Calu3 (cell line): Measurements from ENCODE around the gene PSMB5. TPM values are rescaled to one million over a fixed set of nuclear protein-coding genes. Genes with fewer than 3 reads are reported as not detected.

Experiments
- BruUV-seq: library from RNA; stranded (reverse); fragments of 400-500 nt; replicated peaks from 2 replicates; lab custom pipeline; 2021; lab: Mats Ljungman, UMichigan
- CTCF ChIA-PET: fragments of 300-600 bp; sonication (Branson Sonifier 250); formaldehyde crosslinking; loops from one replicate; lab custom pipeline; 2022; ENCODE audit warnings: antibody characterized with exemption; lab: Charles Lee
- DNase-seq: peaks from one replicate; pipeline ENCODE4 v3.0.0; 2022
- H3K27ac Mint-ChIP-seq: one replicate; pipeline ENCODE4 v1.8.0; 2022; ENCODE audit warnings: mixed read lengths; ENCODE audit not compliant: unreplicated experiment
- H3K27me3 Mint-ChIP-seq: one replicate; pipeline ENCODE4 v1.8.0; 2022; ENCODE audit warnings: mixed read lengths; ENCODE audit not compliant: unreplicated experiment
- H3K36me3 Mint-ChIP-seq: one replicate; pipeline ENCODE4 v1.8.0; 2022; ENCODE audit warnings: mild to moderate bottlenecking, moderate library complexity, mixed read lengths; ENCODE audit not compliant: insufficient read depth, unreplicated experiment
- H3K4me1 Mint-ChIP-seq: one replicate; pipeline ENCODE4 v1.8.0; 2022; ENCODE audit warnings: mild to moderate bottlenecking, low read depth, mixed read lengths; ENCODE audit not compliant: unreplicated experiment
- H3K4me3 Mint-ChIP-seq: one replicate; pipeline ENCODE4 v1.8.0; 2022; ENCODE audit warnings: mild to moderate bottlenecking, low read depth, moderate library complexity, mixed read lengths; ENCODE audit not compliant: unreplicated experiment
- H3K9me3 Mint-ChIP-seq: one replicate; pipeline ENCODE4 v1.8.0; 2022; ENCODE audit warnings: low read depth, mixed read lengths; ENCODE audit not compliant: unreplicated experiment
- intact Hi-C: fragments of 100-400 bp; cut with micrococcal nuclease; formaldehyde crosslinking; loops from one replicate; pipeline ENCODE4 v1.10.0; 2022; ENCODE audit not compliant: unreplicated experiment
- total RNA-seq: library from RNA; stranded (reverse); gene quantifications from 2 replicates; pipeline ENCODE4 v1.2.3, GENCODE V29; 2022
- TF ChIP-seq, protein P1 (sequence below): fragments of 200-600 bp; IDR thresholded peaks from one replicate; pipeline ENCODE4 v1.8.0; 2022; ENCODE audit warnings: antibody characterized with exemption; ENCODE audit not compliant: unreplicated experiment

The PSMB5 gene
- total RNA-seq, 1 experiment from 2014 or later, result 121 TPM

DNA sequence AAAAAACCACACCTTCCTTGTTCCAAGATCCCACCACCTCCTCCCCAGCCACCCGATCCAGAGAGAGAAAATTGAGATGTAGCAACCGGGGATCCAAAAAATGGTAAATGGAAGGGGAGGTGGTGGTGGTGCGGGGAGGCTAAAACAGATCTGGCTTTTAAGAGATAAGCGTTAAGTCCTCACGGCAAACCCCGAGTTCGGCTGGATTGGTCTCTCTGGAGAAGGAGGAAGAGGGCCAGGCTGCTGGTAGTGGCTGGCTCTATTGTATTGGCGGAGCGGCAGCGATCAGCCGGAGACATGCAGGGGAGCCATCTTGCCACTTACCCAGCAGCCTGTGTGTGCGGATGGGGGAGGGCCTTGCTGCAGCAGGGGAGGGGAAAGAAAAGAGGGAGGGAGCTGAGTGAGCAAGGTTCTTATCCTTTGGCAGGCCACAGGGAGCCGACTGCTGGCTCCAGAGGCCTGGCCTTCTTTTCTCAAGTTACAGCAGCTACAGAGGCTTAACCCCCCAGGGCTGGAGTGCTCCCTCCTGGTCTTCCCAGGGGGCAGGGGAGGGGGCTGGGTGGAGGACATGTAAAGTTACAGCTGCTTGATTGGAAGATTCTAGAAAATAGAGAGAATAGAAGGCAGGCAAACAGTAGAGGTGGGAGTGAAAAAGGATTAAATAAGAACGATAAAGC lies 36.7 kb upstream of the PSMB5 start:
- BruUV-seq, result no TSS peak
- Mint-ChIP-seq H3K4me3 (peak overlapping the region; percentile 81), H3K27ac (peak overlapping the region; percentile 75), H3K9me3 (no peaks in the 10 kb centered on the region), H3K4me1 (peaks cover 31% of the 10 kb centered on the region), H3K27me3 (no peaks in the 10 kb centered on the region), H3K36me3 (peaks cover 69% of the 10 kb centered on the region)
- peak; percentile 80 for DNase-seq
- intact Hi-C loops, result no loop called here
- TF ChIP-seq, protein P1, sequence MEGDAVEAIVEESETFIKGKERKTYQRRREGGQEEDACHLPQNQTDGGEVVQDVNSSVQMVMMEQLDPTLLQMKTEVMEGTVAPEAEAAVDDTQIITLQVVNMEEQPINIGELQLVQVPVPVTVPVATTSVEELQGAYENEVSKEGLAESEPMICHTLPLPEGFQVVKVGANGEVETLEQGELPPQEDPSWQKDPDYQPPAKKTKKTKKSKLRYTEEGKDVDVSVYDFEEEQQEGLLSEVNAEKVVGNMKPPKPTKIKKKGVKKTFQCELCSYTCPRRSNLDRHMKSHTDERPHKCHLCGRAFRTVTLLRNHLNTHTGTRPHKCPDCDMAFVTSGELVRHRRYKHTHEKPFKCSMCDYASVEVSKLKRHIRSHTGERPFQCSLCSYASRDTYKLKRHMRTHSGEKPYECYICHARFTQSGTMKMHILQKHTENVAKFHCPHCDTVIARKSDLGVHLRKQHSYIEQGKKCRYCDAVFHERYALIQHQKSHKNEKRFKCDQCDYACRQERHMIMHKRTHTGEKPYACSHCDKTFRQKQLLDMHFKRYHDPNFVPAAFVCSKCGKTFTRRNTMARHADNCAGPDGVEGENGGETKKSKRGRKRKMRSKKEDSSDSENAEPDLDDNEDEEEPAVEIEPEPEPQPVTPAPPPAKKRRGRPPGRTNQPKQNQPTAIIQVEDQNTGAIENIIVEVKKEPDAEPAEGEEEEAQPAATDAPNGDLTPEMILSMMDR, result no peak
- CTCF ChIA-PET, result interaction anchor here (0.6 to 2.5 kb wide), 5 partner anchors 9 to 250 kb away, joined by 3 to 16 read pairs (median 7); partner anchors contain the start of genes ACIN1, C14orf119 and PABPN1

DNA sequence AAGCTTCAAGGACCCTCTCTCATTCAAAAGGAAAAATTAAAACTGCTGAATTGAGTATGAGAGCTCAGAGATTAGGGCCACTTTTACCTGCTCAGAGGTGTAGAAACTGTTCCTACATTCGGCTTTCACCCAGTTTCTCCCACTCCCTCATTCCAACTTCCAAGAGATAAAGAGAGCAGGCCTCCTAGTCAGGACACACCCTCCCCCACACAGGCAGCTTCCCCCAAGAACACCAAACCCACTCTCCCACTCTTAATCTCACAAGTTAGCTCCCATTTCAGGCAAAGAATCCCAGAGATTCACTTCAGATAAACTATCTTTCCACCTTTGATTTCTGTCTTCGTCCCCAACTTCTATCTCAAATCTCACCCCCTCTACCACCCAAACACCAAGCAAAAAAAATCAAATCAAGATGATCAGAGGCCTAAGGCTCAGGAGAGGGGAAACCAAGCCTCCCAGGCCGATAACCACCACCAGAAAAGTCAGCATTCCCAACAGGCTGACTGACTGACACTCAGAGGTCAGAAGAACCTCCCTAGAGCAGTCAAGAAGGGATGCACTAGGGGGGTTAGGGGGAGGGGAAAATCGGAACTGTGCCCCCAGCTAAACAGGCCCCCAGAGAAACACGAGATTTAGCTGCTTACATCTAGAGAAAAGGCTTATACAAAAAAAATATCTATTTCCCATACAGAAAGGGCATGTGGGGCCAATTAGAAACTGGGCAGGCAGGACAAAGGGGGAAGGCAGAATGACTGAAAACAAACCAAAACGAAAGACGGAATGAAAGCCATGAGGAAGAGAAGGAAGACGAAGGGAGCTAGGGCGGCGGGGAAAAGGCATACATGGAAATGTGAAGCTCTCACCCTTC lies 35.8 kb upstream of the PSMB5 start:
- Mint-ChIP-seq H3K27me3 (no peaks in the 10 kb centered on the region), H3K36me3 (peaks cover 69% of the 10 kb centered on the region), H3K4me3 (peak overlapping the region; percentile 81), H3K4me1 (peaks cover 31% of the 10 kb centered on the region), H3K27ac (peak overlapping the region; percentile 75), H3K9me3 (no peaks in the 10 kb centered on the region)
- CTCF ChIA-PET, result interaction anchor here (1.1 to 2.5 kb wide), 4 partner anchors 8 to 84 kb away, joined by 3 to 16 read pairs (median 8); partner anchors contain the start of genes ACIN1 and C14orf119
- TF ChIP-seq, protein P1, result no peak
- intact Hi-C loops, result no loop called here
- no peak for DNase-seq
- BruUV-seq, result no TSS peak

DNA sequence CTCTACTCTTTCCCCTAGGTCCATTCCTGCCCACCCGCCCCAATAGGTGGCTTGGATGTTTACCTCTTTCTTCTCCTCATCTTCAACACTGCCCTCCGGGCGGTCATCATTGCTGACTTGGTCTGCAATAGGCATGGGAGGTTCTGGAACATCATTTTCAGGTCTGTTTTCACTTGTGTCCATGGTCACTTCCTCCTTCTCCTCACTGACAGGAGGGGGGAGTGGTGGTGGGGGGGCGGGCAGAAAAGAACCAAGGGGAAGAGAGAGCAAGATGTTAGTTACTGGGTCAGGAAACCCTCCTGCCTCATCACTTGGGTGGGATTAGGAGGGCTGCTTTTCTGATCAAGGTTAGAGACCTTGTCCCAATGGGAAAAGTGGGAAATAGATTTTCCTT lies 34.7 kb upstream of the PSMB5 start:
- Mint-ChIP-seq H3K27ac (no peak overlapping the region), H3K36me3 (peaks cover 65% of the 10 kb centered on the region), H3K9me3 (no peaks in the 10 kb centered on the region), H3K4me1 (peaks cover 31% of the 10 kb centered on the region), H3K27me3 (no peaks in the 10 kb centered on the region), H3K4me3 (no peak overlapping the region)
- intact Hi-C loops, result no loop called here
- TF ChIP-seq, protein P1, result no peak
- DNase-seq, result no peak
- no TSS peak for BruUV-seq
- CTCF ChIA-PET, result interaction anchor here (0.6 to 1.8 kb wide), 19 partner anchors 9 to 232 kb away, joined by 3 to 25 read pairs (median 5); partner anchors contain the start of genes ACIN1, AJUBA, C14orf119 and CDH24

DNA sequence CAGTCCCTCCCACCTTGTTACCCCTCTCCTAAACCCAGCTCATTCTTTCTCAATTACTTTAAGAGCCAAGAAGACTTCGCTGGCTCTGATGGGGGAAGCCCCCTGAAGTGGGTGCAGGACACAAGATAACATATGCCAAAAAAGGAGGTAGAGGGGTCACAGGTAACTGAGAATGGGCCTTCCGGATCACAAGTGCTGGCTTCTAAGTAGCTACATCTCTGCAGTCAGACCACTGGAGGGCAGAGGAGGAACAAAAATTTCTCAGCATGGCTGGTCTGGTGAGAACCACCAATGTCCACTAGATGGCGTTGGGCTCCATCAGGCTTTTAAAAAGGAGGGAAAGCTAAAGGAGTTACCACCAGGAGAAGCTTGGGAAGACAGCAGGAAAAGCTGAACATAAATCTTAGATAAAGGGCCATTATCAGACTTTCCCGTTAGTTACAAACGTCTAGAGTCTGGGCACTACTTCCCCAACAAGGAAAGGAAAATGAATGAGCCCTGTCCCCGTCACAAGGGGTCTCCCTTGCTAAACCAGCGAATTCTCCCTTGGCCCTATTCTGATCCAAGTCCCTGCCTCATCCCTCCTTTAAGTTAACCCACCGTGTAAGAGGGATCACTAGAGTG lies 34.2 kb upstream of the PSMB5 start:
- CTCF ChIA-PET, result interaction anchor here (0.6 to 1.8 kb wide), 21 partner anchors 9 to 233 kb away, joined by 3 to 25 read pairs (median 5); partner anchors contain the start of genes ACIN1, AJUBA, C14orf119 and CDH24
- Mint-ChIP-seq H3K4me1 (peaks cover 35% of the 10 kb centered on the region), H3K4me3 (no peak overlapping the region), H3K27me3 (no peaks in the 10 kb centered on the region), H3K9me3 (no peaks in the 10 kb centered on the region), H3K27ac (no peak overlapping the region), H3K36me3 (peaks cover 69% of the 10 kb centered on the region)
- TSS peak; percentile 1 for BruUV-seq
- DNase-seq, result peak; percentile 82
- TF ChIP-seq, protein P1, result peak; percentile 90
- intact Hi-C loops, result no loop called here
